CD4-positive, alpha-beta T cell treated with Interferon alpha-2 for 1 hour (primary cell): ENCODE measurements around the gene CFAP221.
A peak's percentile ranks its signal among the peaks of the same experiment; 100 is the strongest.

ENCODE experiments used
- DNase-seq, 2 donors: peaks; one replicate each; pipeline ENCODE4 v3.0.0-alpha.2; 2020 to 2022

The CFAP221 gene

DNA sequence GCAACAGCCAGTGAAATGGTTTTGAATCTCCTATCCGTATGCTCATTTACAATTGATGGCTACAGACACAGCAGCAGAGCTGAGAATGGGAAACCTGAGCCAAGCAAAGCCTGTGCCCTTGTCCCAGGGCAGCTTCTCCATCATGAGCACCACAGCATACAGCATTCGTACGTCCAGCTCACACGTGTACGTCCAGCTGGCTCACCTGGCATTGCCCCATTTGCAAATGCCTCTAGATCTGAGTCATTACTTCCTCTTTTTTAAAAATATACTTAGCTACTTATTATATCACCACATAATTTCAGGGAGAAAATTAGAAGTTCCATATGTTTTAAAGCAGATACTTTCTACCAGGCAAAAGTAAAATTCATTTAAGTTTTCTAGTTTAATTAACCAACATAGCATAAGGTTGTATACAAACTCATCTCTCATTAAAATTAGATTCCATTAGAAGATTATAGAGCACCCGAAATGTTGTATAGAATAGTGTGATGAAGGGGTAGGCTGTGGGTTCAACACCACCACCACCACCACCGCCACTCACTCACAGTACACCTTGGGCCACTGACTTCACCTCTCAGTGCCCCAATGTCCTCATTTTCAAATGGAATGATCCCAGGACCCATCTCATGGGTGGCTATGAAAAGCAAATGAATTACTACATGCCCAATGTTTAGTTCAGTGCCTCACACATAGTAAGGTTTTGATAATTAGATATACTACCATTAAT, 103.4 kb downstream of the CFAP221 start:
- DNase-seq: no peak

DNA sequence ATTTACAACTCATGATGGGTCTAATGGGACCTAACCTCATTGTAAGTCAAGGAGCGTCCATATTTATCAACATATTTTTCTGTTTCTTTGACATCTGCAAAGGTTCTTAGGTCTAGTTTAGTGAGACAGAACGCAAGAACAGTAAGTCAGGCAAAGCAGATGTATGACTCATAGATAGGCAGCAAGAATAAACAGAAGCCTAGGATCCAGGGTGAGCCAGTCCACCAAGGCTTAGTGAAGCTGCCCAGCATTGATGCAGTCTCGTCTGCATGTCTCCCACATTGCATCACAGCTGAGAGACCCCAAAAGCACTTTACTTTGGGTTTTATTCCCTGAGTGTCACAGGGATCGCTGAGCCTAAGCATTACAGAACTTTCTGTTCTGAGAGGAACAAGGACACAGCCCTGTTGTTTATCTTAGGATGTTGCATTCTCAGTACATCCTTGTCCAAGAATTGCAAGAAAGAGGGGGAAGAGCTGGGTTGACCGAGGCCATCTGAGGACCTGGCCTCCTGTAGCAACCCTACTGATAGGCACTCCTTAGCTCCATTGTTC, 105.2 kb downstream of the CFAP221 start:
- DNase-seq: no peak

GRCh38 chr2:119650206-119650605, 106.0 kb downstream of the CFAP221 start:
- no peak for DNase-seq

DNA sequence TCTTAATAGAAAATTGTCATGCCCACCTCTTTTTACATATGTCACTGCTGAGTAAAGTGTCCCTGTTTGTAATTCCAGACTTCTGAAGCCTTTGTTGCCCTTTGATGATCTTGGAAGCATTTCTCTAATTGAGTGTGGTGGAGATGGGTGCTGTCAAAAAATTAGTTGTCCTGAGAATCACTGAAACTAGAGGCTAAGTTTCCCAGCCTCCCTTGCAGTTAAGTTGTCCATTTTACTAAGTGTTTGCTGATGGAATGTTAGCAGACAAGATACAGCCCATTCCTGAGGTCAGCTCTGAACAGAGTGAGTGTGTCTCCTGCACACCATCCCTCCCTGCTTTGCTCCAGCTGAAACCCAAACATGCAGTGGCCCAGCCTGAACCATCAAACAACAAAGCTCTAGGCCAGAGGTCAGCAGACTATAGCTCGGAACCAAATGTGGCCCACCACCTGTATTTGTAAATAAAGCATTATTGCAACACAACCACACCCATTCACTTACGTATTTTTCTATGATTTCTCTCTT, 106.7 kb downstream of the CFAP221 start:
- no peak for DNase-seq

GRCh38 chr2:119657466-119658145, 113.4 kb downstream of the CFAP221 start:
- no peak for DNase-seq

DNA sequence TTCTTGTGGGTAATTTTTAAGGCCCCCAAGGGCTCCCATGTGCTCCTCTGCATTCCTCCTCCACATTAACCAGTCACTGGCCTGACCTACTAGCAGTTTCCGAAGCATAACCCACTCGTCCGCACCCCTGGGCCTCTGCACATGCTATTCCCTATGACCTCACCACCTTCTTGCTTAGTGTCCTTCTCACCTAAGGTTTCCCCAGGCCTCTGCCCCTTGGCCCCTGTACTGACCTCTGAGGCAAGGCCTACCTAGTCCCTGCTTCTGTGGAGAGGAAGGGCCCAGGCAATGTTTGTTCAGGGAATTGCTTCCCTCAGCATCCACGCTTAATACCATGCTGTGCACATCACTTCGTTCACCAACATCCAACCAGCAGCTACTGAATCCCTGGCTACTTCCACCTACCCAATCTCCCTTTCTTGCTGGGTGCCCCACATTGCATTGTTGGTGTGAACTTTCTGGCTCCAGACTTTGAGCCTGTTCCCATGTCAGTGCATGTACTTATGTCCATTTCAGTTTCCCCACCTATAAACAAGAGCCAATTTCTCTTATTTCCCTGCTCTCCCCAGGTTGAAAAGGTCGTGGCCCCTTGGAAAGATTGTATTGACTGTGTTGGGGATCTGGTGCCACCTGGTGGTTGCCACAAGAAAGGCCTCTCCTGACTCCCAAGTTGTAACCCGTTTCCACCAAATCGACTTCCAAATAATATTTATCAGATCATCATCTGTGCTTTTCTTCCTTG, 115.5 kb downstream of the CFAP221 start:
- DNase-seq: peak; percentile 15 to 40

DNA sequence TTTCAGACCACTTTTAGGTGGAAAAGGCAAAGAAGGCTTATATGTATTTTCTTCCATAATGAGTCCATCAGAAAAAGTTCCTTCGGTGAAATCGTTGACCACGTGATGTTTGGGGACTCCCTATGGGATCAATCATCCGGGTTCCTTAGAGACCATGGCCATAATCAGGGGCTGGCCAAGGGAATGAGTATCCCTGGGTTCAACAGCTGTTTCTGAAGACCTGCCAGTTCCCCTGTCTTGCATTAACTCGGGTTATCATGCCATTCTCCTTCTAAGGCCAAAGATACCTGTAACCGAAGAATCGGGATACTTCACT, 116.1 kb downstream of the CFAP221 start:
- DNase-seq: no peak

DNA sequence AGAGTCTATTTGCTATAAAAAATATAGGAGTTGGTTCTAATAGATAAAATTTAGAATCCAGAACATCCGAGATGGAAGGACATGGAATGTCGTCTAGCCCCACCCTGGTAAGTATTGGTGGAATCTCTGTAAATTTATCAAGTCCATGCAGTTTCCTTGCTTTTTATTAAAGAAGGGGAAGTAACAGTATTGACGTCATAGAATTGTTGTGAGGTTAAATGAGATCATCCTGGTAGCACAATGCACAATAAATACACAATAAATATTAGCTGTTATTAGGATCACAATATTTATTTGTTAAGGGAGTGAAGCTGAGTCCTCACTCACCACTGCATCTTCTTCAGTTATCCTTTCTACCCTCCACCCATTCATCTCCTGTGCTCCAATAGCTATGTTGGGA, 118.0 kb downstream of the CFAP221 start:
- DNase-seq: no peak

GRCh38 chr2:119668546-119668945, 124.3 kb downstream of the CFAP221 start:
- DNase-seq: no peak

DNA sequence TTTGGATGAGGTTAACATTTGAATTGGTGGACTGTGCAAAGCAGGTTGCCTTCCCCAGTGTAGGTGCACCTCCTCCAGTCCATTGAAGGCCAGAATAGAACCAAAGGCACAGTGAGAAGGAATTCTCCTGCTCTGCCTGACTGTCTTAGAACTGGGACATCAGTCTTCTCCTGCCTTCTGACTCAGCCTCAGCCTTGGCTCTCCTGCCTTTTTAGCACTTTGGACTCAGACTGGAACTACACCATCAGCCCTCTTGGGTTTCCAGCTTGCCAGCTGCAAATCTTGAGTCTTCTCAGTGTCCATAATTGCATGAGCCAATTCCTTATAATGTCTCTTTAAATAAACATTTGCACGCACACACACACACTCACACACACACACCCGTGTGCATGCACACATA, 126.8 kb downstream of the CFAP221 start:
- DNase-seq: no peak

GRCh38 chr2:119671752-119672151, 127.5 kb downstream of the CFAP221 start:
- DNase-seq: no peak

DNA sequence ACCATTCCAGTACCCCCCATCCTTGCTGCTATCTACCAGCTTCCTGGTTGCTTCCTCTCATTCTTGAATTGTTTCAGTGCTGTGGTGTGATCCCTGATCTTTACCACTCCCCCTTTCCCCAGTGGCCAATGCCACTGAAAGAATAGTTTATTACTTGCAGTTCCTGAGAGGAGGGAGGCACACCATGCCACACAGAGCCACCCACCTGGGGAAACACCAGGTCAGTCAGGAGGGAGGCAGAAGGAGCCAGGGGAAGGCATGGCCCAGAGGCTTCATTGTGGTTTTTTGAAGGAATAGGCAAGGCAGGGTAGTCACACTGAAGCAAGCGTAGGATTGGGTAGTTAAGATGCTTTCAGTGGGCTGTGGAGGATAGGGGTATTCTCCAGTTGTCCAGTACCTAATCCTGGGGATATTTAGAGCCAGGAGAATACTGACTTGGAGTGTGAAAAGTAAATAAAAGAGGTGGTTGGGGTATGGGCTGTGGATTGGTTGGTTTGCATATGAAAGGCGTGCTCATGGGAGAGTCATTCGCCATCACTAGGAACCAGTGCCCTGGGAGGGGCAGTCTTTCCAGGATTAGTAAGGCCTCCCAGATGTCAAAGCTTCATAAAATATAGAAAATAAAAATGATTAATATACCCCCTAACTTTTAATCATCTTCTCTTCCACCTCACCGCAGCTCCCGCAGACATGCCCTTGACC, 128.1 kb downstream of the CFAP221 start:
- no peak for DNase-seq

GRCh38 chr2:119673796-119674195, 129.5 kb downstream of the CFAP221 start:
- DNase-seq: no peak

DNA sequence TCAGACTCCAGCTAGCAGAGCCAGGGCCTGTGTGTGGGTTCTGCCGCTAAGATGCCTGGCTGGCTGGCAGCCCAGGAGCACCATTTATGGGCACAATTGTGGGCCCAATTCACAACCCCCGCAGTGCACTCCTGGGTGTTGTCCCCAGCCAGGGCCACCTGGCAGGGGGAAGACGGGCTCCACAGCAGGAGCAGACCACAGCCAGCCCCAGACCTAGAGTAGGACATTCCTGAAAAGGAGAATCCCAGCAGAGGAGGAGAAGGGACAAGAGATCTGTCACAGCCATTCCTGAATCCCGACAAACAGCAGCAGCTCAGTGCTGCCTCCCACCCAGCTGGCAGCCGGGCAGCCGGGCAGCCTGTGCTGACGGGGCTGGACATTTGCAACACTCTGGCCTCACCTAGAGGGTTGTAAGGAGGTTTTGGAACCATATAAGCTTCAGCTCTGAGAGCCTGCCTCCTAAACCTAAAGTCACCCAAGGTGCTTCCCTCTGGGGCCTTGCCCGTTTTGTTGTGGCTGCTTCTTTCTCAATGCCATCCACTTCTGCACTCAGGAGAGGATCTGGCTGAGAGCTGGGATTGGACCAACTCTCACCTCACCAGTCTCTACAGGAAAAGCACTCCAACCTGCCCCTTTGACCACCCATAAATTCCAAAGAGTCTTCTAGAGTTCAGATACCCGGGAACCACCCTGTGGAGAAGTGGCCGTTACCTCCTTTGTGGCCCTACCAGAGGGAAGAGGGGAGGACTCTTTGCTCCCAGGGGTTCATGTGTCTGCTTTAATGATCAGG, 130.7 kb downstream of the CFAP221 start:
- no peak for DNase-seq

GRCh38 chr2:119678021-119678656, 133.9 kb downstream of the CFAP221 start:
- no peak for DNase-seq

- DNase-seq: no peak
These were observed 135.2 kb downstream of the CFAP221 start for GRCh38 chr2:119679526-119679837.

GRCh38 chr2:119679846-119680245, 135.6 kb downstream of the CFAP221 start:
- DNase-seq: no peak

GRCh38 chr2:119680457-119681202, 136.4 kb downstream of the CFAP221 start:
- no peak for DNase-seq

- no peak for DNase-seq
These were observed 137.1 kb downstream of the CFAP221 start for GRCh38 chr2:119681203-119681867.

DNA sequence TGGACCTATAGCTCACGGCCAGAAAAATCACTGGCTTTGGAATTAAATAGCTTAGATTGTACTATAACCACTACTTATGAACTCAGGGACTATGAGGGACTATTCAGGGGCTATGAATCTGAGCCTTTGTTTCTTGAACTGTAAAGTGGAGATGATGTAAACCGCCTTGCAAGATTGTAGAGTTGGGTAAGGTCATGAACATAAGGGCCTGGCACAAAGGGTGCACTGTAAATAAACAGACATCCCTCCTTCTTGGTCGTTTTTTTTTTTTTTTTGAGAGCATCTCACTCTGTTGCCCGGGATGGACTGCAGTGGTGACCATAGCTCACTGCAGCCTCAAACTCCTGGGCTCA, 137.6 kb downstream of the CFAP221 start:
- DNase-seq: no peak

- no peak for DNase-seq
These were observed 138.3 kb downstream of the CFAP221 start for GRCh38 chr2:119682578-119682977.
